HEK293 (cell line): ENCODE results near the gene ACTN4.

Source experiments
- CTCF ChIA-PET: fragments of 350-600 bp; formaldehyde crosslinking; extraction: SDS; loops from one replicate; lab custom pipeline; 2021; ENCODE audit warnings: antibody characterized with exemption; lab: Yijun Ruan, JAX
- POLR2A ChIA-PET: fragments of 300-600 bp; formaldehyde crosslinking; extraction: SDS; loops from one replicate; lab custom pipeline; 2020; ENCODE audit warnings: antibody characterized with exemption, inconsistent platforms; lab: Yijun Ruan, JAX
- H3K27ac ChIP-seq: fragments of 200-500 bp; sonication (Bioruptor generic); 2 replicates; pipeline ENCODE4 v1.5.1; 2014; ENCODE audit warnings: low read depth, low read length, control low read depth, inconsistent platforms; ENCODE audit errors: extremely low read depth
- H3K36me3 ChIP-seq, 2 experiments: fragments of 200-500 bp in 1 of 2; sonication (Bioruptor generic) in 1 of 2; 1 replicate in 1 of 2; 2 replicates in 1 of 2; pipeline ENCODE4 v1.5.1; 2014 to 2017; ENCODE audit warnings: inconsistent platforms in 2 of 2, low read length in 2 of 2; ENCODE audit not compliant: control insufficient read depth in 2 of 2, insufficient read depth in 1 of 2
- H3K4me1 ChIP-seq: fragments of 200-500 bp; sonication (Bioruptor generic); 2 replicates; pipeline ENCODE4 v1.5.1; 2014; ENCODE audit warnings: mild to moderate bottlenecking, low read length, inconsistent platforms; ENCODE audit not compliant: control insufficient read depth, insufficient read depth
- H3K4me3 ChIP-seq: 2 replicates; pipeline ENCODE4 v1.5.1; 2011; ENCODE audit warnings: low read depth, mild to moderate bottlenecking, control low read depth, low read length, moderate library complexity
- H3K9me3 ChIP-seq: fragments of 200-500 bp; sonication (Bioruptor generic); 2 replicates; pipeline ENCODE4 v1.5.1; 2014; ENCODE audit warnings: low read depth, low read length, inconsistent platforms; ENCODE audit not compliant: control insufficient read depth, insufficient read depth
- AEBP2 ChIP-seq: fragments of 450-650 bp; formaldehyde crosslinking; IDR thresholded peaks from 2 replicates; pipeline ENCODE4 v1.5.1; 2016; ENCODE audit warnings: missing biosample characterization, missing genetic modification characterization, borderline replicate concordance
- BCL11A ChIP-seq: fragments of 450-650 bp; formaldehyde crosslinking; IDR thresholded peaks from 2 replicates; pipeline ENCODE4 v1.5.1; 2016; ENCODE audit warnings: low read depth, missing biosample characterization, missing genetic modification characterization
- FEZF1 ChIP-seq: fragments of 450-650 bp; formaldehyde crosslinking; IDR thresholded peaks from 2 replicates; pipeline ENCODE4 v1.5.1; 2016; ENCODE audit warnings: missing biosample characterization, missing genetic modification characterization
- GFI1B ChIP-seq: fragments of 450-650 bp; formaldehyde crosslinking; IDR thresholded peaks from 2 replicates; pipeline ENCODE4 v1.5.1; 2016; ENCODE audit warnings: missing biosample characterization, missing genetic modification characterization
- GLI4 ChIP-seq: fragments of 450-650 bp; formaldehyde crosslinking; IDR thresholded peaks from 2 replicates; pipeline ENCODE4 v1.5.1; 2016; ENCODE audit warnings: missing biosample characterization, missing genetic modification characterization
- GLIS2 ChIP-seq: fragments of 450-650 bp; formaldehyde crosslinking; IDR thresholded peaks from 2 replicates; pipeline ENCODE4 v1.5.1; 2016; ENCODE audit warnings: missing biosample characterization, missing genetic modification characterization
- KLF17 ChIP-seq: fragments of 450-650 bp; formaldehyde crosslinking; IDR thresholded peaks from 2 replicates; pipeline ENCODE4 v1.5.1; 2016; ENCODE audit warnings: missing biosample characterization, missing genetic modification characterization
- OSR2 ChIP-seq: fragments of 450-650 bp; formaldehyde crosslinking; IDR thresholded peaks from 2 replicates; pipeline ENCODE4 v1.5.1; 2016; ENCODE audit warnings: missing biosample characterization, missing genetic modification characterization
- OVOL3 ChIP-seq: fragments of 450-650 bp; formaldehyde crosslinking; IDR thresholded peaks from 2 replicates; pipeline ENCODE4 v1.5.1; 2016; ENCODE audit warnings: missing biosample characterization, missing genetic modification characterization
- PBX3 ChIP-seq: sonication (generic); formaldehyde crosslinking; IDR thresholded peaks from 2 replicates; pipeline ENCODE4 v1.8.1; 2022; ENCODE audit warnings: mild to moderate bottlenecking, moderate library complexity, missing genetic modification reagents
- RBAK ChIP-seq: fragments of 450-650 bp; formaldehyde crosslinking; IDR thresholded peaks from 2 replicates; pipeline ENCODE4 v1.5.1; 2016; ENCODE audit warnings: missing biosample characterization, missing genetic modification characterization
- SALL2 ChIP-seq: fragments of 450-650 bp; formaldehyde crosslinking; IDR thresholded peaks from 2 replicates; pipeline ENCODE4 v1.5.0; 2017; ENCODE audit warnings: missing biosample characterization, mild to moderate bottlenecking, missing genetic modification characterization, borderline replicate concordance
- SP7 ChIP-seq: fragments of 450-650 bp; formaldehyde crosslinking; IDR thresholded peaks from 2 replicates; pipeline ENCODE4 v1.5.1; 2016; ENCODE audit warnings: missing biosample characterization, missing genetic modification characterization
- TCF7L2 ChIP-seq: IDR thresholded peaks from 2 replicates; pipeline ENCODE4 v1.6.1; 2011; ENCODE audit warnings: low read depth, mild to moderate bottlenecking, inconsistent platforms, low read length, moderate library complexity, borderline replicate concordance
- ZBTB8A ChIP-seq: fragments of 450-650 bp; formaldehyde crosslinking; IDR thresholded peaks from 2 replicates; pipeline ENCODE4 v1.5.1; 2016; ENCODE audit warnings: missing biosample characterization, missing genetic modification characterization
- ZFHX2 ChIP-seq: fragments of 450-650 bp; formaldehyde crosslinking; conservative IDR thresholded peaks from 2 replicates; pipeline ENCODE4 v1.5.1; 2016; ENCODE audit warnings: missing biosample characterization, missing genetic modification characterization
- ZNF23 ChIP-seq: fragments of 450-650 bp; formaldehyde crosslinking; IDR thresholded peaks from 2 replicates; pipeline ENCODE4 v1.5.1; 2016; ENCODE audit warnings: missing biosample characterization, missing genetic modification characterization, borderline replicate concordance
- ZNF266 ChIP-seq: fragments of 450-650 bp; formaldehyde crosslinking; IDR thresholded peaks from 2 replicates; pipeline ENCODE4 v1.5.1; 2016; ENCODE audit warnings: missing biosample characterization, missing genetic modification characterization, low read depth
- ZNF366 ChIP-seq: fragments of 450-650 bp; formaldehyde crosslinking; conservative IDR thresholded peaks from 2 replicates; pipeline ENCODE4 v1.5.1; 2016; ENCODE audit warnings: missing biosample characterization, missing genetic modification characterization
- ZNF404 ChIP-seq: fragments of 450-650 bp; formaldehyde crosslinking; IDR thresholded peaks from 2 replicates; pipeline ENCODE4 v1.5.1; 2017; ENCODE audit warnings: missing biosample characterization, missing genetic modification characterization
- ZNF416 ChIP-seq: fragments of 450-650 bp; formaldehyde crosslinking; IDR thresholded peaks from 2 replicates; pipeline ENCODE4 v1.5.1; 2016; ENCODE audit warnings: missing biosample characterization, missing genetic modification characterization
- ZNF48 ChIP-seq: fragments of 450-650 bp; formaldehyde crosslinking; IDR thresholded peaks from 2 replicates; pipeline ENCODE4 v1.5.1; 2016; ENCODE audit warnings: missing biosample characterization, missing genetic modification characterization
- ZNF501 ChIP-seq: fragments of 450-650 bp; formaldehyde crosslinking; IDR thresholded peaks from 2 replicates; pipeline ENCODE4 v1.5.1; 2016; ENCODE audit warnings: missing biosample characterization, missing genetic modification characterization
- ZNF529 ChIP-seq: fragments of 450-650 bp; formaldehyde crosslinking; IDR thresholded peaks from 2 replicates; pipeline ENCODE4 v1.5.1; 2017; ENCODE audit warnings: missing genetic modification characterization, missing biosample characterization; ENCODE audit not compliant: insufficient replicate concordance
- ZNF561 ChIP-seq: fragments of 450-650 bp; IDR thresholded peaks from 2 replicates; pipeline ENCODE4 v1.5.1; 2018; ENCODE audit warnings: missing biosample characterization, missing genetic modification characterization, borderline replicate concordance
- ZNF580 ChIP-seq: fragments of 450-650 bp; formaldehyde crosslinking; IDR thresholded peaks from 2 replicates; pipeline ENCODE4 v1.5.1; 2016; ENCODE audit warnings: missing biosample characterization, missing genetic modification characterization
- ZNF747 ChIP-seq: fragments of 450-650 bp; formaldehyde crosslinking; IDR thresholded peaks from 2 replicates; pipeline ENCODE4 v1.5.1; 2016; ENCODE audit warnings: missing biosample characterization, missing genetic modification characterization
- ZNF768 ChIP-seq: fragments of 450-650 bp; formaldehyde crosslinking; IDR thresholded peaks from 2 replicates; pipeline ENCODE4 v1.5.1; 2018; ENCODE audit warnings: missing biosample characterization, mild to moderate bottlenecking, missing genetic modification characterization
- ZNF785 ChIP-seq: fragments of 450-650 bp; formaldehyde crosslinking; IDR thresholded peaks from 2 replicates; pipeline ENCODE4 v1.5.1; 2016; ENCODE audit warnings: missing biosample characterization, missing genetic modification characterization
- ZNF791 ChIP-seq: fragments of 450-650 bp; formaldehyde crosslinking; IDR thresholded peaks from 2 replicates; pipeline ENCODE4 v1.5.1; 2016; ENCODE audit warnings: missing biosample characterization, missing genetic modification characterization
- ZNF830 ChIP-seq: fragments of 450-650 bp; IDR thresholded peaks from 2 replicates; pipeline ENCODE4 v1.5.0; 2018; ENCODE audit warnings: missing biosample characterization, missing genetic modification characterization, low read depth, mild to moderate bottlenecking, moderate library complexity
- ZNF843 ChIP-seq: fragments of 450-650 bp; formaldehyde crosslinking; IDR thresholded peaks from 2 replicates; pipeline ENCODE4 v1.5.1; 2016; ENCODE audit warnings: missing biosample characterization, missing genetic modification characterization
- ZSCAN4 ChIP-seq: fragments of 450-650 bp; formaldehyde crosslinking; IDR thresholded peaks from 2 replicates; pipeline ENCODE4 v1.5.1; 2017; ENCODE audit warnings: missing biosample characterization, missing genetic modification characterization

Gene ACTN4

GRCh38 chr19:38728752-38729541, 81.5 kb downstream of the ACTN4 start:
- no peaks in the 10 kb centered on the region for H3K4me1 ChIP-seq
- H3K4me3 ChIP-seq: no peak overlapping the region
- ChIA-PET POLR2A (interaction anchor here (0.6 to 1.4 kb wide), 2 partner anchors 45 to 81 kb away, joined by 4 to 6 read pairs; partner anchors contain the start of gene ACTN4), CTCF (interaction anchor here (0.6 to 2.2 kb wide), 9 partner anchors 10 to 440 kb away, joined by 3 to 9 read pairs (median 4); partner anchors contain the start of genes MRPS12 and SARS2)
- H3K36me3 ChIP-seq: peaks cover 69% of the 10 kb centered on the region in 2 experiments
- H3K9me3 ChIP-seq: no peaks in the 10 kb centered on the region
- H3K27ac ChIP-seq: peak overlapping the region; percentile 37; the same call in 1 of the 2 replicates
- peak; percentile 24; the same call in 1 of the 2 replicates for TF ChIP-seq GLIS2 (tag by site-specific recombination)
- no peak for TF ChIP-seq SP7
- no peak for TF ChIP-seq ZNF785 (tag by site-specific recombination)
- no peak for TF ChIP-seq AEBP2 (tag by site-specific recombination)
- TF ChIP-seq PBX3 (CRISPR knock-in tag): no peak
- TF ChIP-seq SALL2 (tag by site-specific recombination): no peak
- no peak for TF ChIP-seq GFI1B (tag by site-specific recombination)
- no peak for TF ChIP-seq OVOL3
- TF ChIP-seq ZNF768 (tag by site-specific recombination): no peak
- TF ChIP-seq RBAK (tag by site-specific recombination): no peak
- 0 out of 2 replicates have a peak, but pooled peaks have one; percentile 18 for TF ChIP-seq ZNF501 (tag by site-specific recombination)
- no peak for TF ChIP-seq ZNF561 (tag by site-specific recombination)
- no peak for TF ChIP-seq ZNF404 (tag by site-specific recombination)
- TF ChIP-seq ZNF791 (tag by site-specific recombination): no peak
- TF ChIP-seq FEZF1 (tag by site-specific recombination): no peak
- peak; percentile 18; the same call in 1 of the 2 replicates for TF ChIP-seq BCL11A (tag by site-specific recombination)
- TF ChIP-seq ZNF529 (tag by site-specific recombination): no peak
- no peak for TF ChIP-seq ZNF366 (tag by site-specific recombination)
- TF ChIP-seq OSR2 (tag by site-specific recombination): no peak
- no peak for TF ChIP-seq ZBTB8A (tag by site-specific recombination)
- no peak for TF ChIP-seq ZNF416
- no peak for TF ChIP-seq ZNF266
- no peak for TF ChIP-seq TCF7L2
- no peak for TF ChIP-seq ZNF830 (tag by site-specific recombination)
- TF ChIP-seq ZNF580 (tag by site-specific recombination): no peak
- TF ChIP-seq ZNF23 (tag by site-specific recombination): no peak
- TF ChIP-seq KLF17 (tag by site-specific recombination): no peak
- TF ChIP-seq GLI4 (tag by site-specific recombination): no peak
- no peak for TF ChIP-seq ZNF843 (tag by site-specific recombination)
- no peak for TF ChIP-seq ZNF747 (tag by site-specific recombination)
- no peak for TF ChIP-seq ZSCAN4 (tag by site-specific recombination)
- TF ChIP-seq ZFHX2: peak; percentile 46; the same call in 1 of the 2 replicates
- TF ChIP-seq ZNF48 (tag by site-specific recombination): no peak
